ENCODE results near the gene TGFB2. TPM values are rescaled to one million over a fixed set of nuclear protein-coding genes. Genes with fewer than 3 reads are reported as not detected.

Gene TGFB2
- total RNA-seq, 1 experiment from 2014 or later: 37.6 TPM

- TF ChIP-seq CTCF (IDR thresholded peaks at IDR 0.05; ENCODE audit: unreplicated experiment): no peak
- no peak for DNase-seq
- no peak overlapping the region for H3K27ac Mint-ChIP-seq (ENCODE audit: unreplicated experiment)
- H3K4me1 Mint-ChIP-seq (ENCODE audit: low read depth, unreplicated experiment): peaks cover 52% of the 10 kb centered on the region
- H3K4me3 Mint-ChIP-seq (ENCODE audit: low read depth, unreplicated experiment): no peak overlapping the region
- no peaks in the 10 kb centered on the region for H3K27me3 Mint-ChIP-seq (ENCODE audit: unreplicated experiment)
- no TSS peak for BruUV-seq (replicated peaks)
- intact Hi-C loops (cut with micrococcal nuclease; ENCODE audit: unreplicated experiment): no loop called here
- H3K36me3 Mint-ChIP-seq (ENCODE audit: insufficient read depth, unreplicated experiment): peaks cover 4% of the 10 kb centered on the region
- H3K9me3 Mint-ChIP-seq (ENCODE audit: low read depth, unreplicated experiment): peaks cover 2% of the 10 kb centered on the region
- CTCF ChIA-PET: no interaction called here
Observed at GRCh38 chr1:218392780-218393179, 47.6 kb downstream of the TGFB2 start.

GRCh38 chr1:218394416-218394815, 49.3 kb downstream of the TGFB2 start:
- no TSS peak for BruUV-seq (replicated peaks)

GRCh38 chr1:218394989-218395388, 49.9 kb downstream of the TGFB2 start:
- CTCF ChIA-PET: interaction anchor here (0.6 kb wide), 1 partner anchor 26 kb away, joined by 3 read pairs; no protein-coding TSS in a partner anchor

More at GRCh38 chr1:218394416-218394815, 49.3 kb downstream of the TGFB2 start:
- DNase-seq: no peak
- Mint-ChIP-seq H3K4me1 (ENCODE audit: low read depth, unreplicated experiment) (peaks cover 61% of the 10 kb centered on the region), H3K27ac (ENCODE audit: unreplicated experiment) (no peak overlapping the region), H3K36me3 (ENCODE audit: insufficient read depth, unreplicated experiment) (peaks cover 14% of the 10 kb centered on the region), H3K4me3 (ENCODE audit: low read depth, unreplicated experiment) (no peak overlapping the region), H3K27me3 (ENCODE audit: unreplicated experiment) (no peaks in the 10 kb centered on the region), H3K9me3 (ENCODE audit: low read depth, unreplicated experiment) (peaks cover 2% of the 10 kb centered on the region)
- CTCF ChIA-PET: interaction anchor here (0.6 kb wide), 1 partner anchor 26 kb away, joined by 3 read pairs; no protein-coding TSS in a partner anchor
- intact Hi-C loops (cut with micrococcal nuclease; ENCODE audit: unreplicated experiment): no loop called here
- TF ChIP-seq CTCF (IDR thresholded peaks at IDR 0.05; ENCODE audit: unreplicated experiment): no peak

GRCh38 chr1:218395916-218396315, 50.8 kb downstream of the TGFB2 start:
- Mint-ChIP-seq H3K27me3 (ENCODE audit: unreplicated experiment) (no peaks in the 10 kb centered on the region), H3K27ac (ENCODE audit: unreplicated experiment) (peak overlapping the region; percentile 48), H3K36me3 (ENCODE audit: insufficient read depth, unreplicated experiment) (peaks cover 19% of the 10 kb centered on the region), H3K9me3 (ENCODE audit: low read depth, unreplicated experiment) (peaks cover 8% of the 10 kb centered on the region), H3K4me1 (ENCODE audit: low read depth, unreplicated experiment) (peaks cover 59% of the 10 kb centered on the region), H3K4me3 (ENCODE audit: low read depth, unreplicated experiment) (no peak overlapping the region)
- intact Hi-C loops (cut with micrococcal nuclease; ENCODE audit: unreplicated experiment): loop anchor here (2.0 to 5.0 kb wide), 2 partner anchors 47 to 151 kb away; no protein-coding TSS in a partner anchor
- CTCF ChIA-PET: interaction anchor here (0.7 kb wide), 1 partner anchor 16 kb away, joined by 3 read pairs; no protein-coding TSS in a partner anchor
- BruUV-seq (replicated peaks): no TSS peak
- no peak for TF ChIP-seq CTCF (IDR thresholded peaks at IDR 0.05; ENCODE audit: unreplicated experiment)
- no peak for DNase-seq

More at GRCh38 chr1:218394989-218395388, 49.9 kb downstream of the TGFB2 start:
- no peak for DNase-seq
- intact Hi-C loops (cut with micrococcal nuclease; ENCODE audit: unreplicated experiment): loop anchor here (5.0 kb wide), 1 partner anchor 152 kb away; no protein-coding TSS in a partner anchor
- BruUV-seq (replicated peaks): no TSS peak
- TF ChIP-seq CTCF (IDR thresholded peaks at IDR 0.05; ENCODE audit: unreplicated experiment): no peak
- H3K4me3 Mint-ChIP-seq (ENCODE audit: low read depth, unreplicated experiment): no peak overlapping the region
- no peaks in the 10 kb centered on the region for H3K27me3 Mint-ChIP-seq (ENCODE audit: unreplicated experiment)
- H3K4me1 Mint-ChIP-seq (ENCODE audit: low read depth, unreplicated experiment): peaks cover 61% of the 10 kb centered on the region
- no peak overlapping the region for H3K27ac Mint-ChIP-seq (ENCODE audit: unreplicated experiment)
- peaks cover 14% of the 10 kb centered on the region for H3K36me3 Mint-ChIP-seq (ENCODE audit: insufficient read depth, unreplicated experiment)
- peaks cover 2% of the 10 kb centered on the region for H3K9me3 Mint-ChIP-seq (ENCODE audit: low read depth, unreplicated experiment)
